Caco-2 (cell line): ENCODE data around the gene COX6B2. TPM values are rescaled to one million over a fixed set of nuclear protein-coding genes. Genes with fewer than 3 reads are reported as not detected.

Source experiments
- BruUV-seq: library from RNA; stranded (reverse); fragments of 400-500 nt; replicated peaks from 2 replicates; lab custom pipeline; 2021; lab: Mats Ljungman, UMichigan
- CTCF ChIA-PET: fragments of 300-600 bp; sonication (Branson Sonifier 250); formaldehyde crosslinking; loops from one replicate; lab custom pipeline; 2022; ENCODE audit warnings: antibody characterized with exemption; lab: Charles Lee
- POLR2A ChIA-PET: fragments of 300-600 bp; sonication (Branson Sonifier 250); formaldehyde crosslinking; loops from one replicate; lab custom pipeline; 2022; ENCODE audit warnings: antibody characterized with exemption; lab: Charles Lee
- DNase-seq, 2 experiments: peaks; one replicate each; pipeline versions ENCODE4 v3.0.0 to v3.0.0-alpha.2; 2020 to 2022
- H3K27me3 ChIP-seq: replicated peaks from 2 replicates; pipeline ENCODE4 v1.6.0; 2011; ENCODE audit warnings: low read length; ENCODE audit not compliant: control insufficient read depth, insufficient read depth
- H3K36me3 ChIP-seq: 2 replicates; pipeline ENCODE4 v1.5.1; 2011; ENCODE audit warnings: low read length; ENCODE audit not compliant: control insufficient read depth, insufficient read depth
- H3K4me1 ChIP-seq: fragments of 250-450 bp; sonication (Bioruptor Pico); 2 replicates; pipeline ENCODE4 v1.5.1; 2020; ENCODE audit warnings: mild to moderate bottlenecking
- H3K4me3 ChIP-seq: 2 replicates; pipeline ENCODE4 v1.5.1; 2011; ENCODE audit warnings: low read depth, mild to moderate bottlenecking, control low read depth, low read length
- H3K9me3 ChIP-seq: fragments of 250-450 bp; sonication (Bioruptor Pico); 2 replicates; pipeline ENCODE4 v1.5.1; 2020; ENCODE audit warnings: mild to moderate bottlenecking, moderate library complexity
- H3K27ac Mint-ChIP-seq: one replicate; pipeline ENCODE4 v1.8.0; 2022; ENCODE audit warnings: mixed read lengths; ENCODE audit not compliant: unreplicated experiment
- H3K27me3 Mint-ChIP-seq: one replicate; pipeline ENCODE4 v1.8.0; 2022; ENCODE audit warnings: mixed read lengths; ENCODE audit not compliant: insufficient read depth, unreplicated experiment
- H3K36me3 Mint-ChIP-seq: one replicate; pipeline ENCODE4 v1.8.0; 2022; ENCODE audit warnings: mild to moderate bottlenecking, mixed read lengths; ENCODE audit not compliant: insufficient read depth, unreplicated experiment
- H3K4me1 Mint-ChIP-seq: one replicate; pipeline ENCODE4 v1.8.0; 2022; ENCODE audit warnings: low read depth, mixed read lengths; ENCODE audit not compliant: unreplicated experiment
- H3K4me3 Mint-ChIP-seq: one replicate; pipeline ENCODE4 v1.8.0; 2022; ENCODE audit warnings: mild to moderate bottlenecking, moderate library complexity, mixed read lengths; ENCODE audit not compliant: unreplicated experiment
- H3K9me3 Mint-ChIP-seq: one replicate; pipeline ENCODE4 v1.8.0; 2022; ENCODE audit warnings: mixed read lengths; ENCODE audit not compliant: unreplicated experiment
- intact Hi-C: fragments of 100-400 bp; cut with micrococcal nuclease; formaldehyde crosslinking; loops from one replicate; pipeline ENCODE4 v1.10.0; 2022; ENCODE audit not compliant: unreplicated experiment
- total RNA-seq: library from RNA; stranded (reverse); gene quantifications from 2 replicates; pipeline ENCODE4 v1.2.3, GENCODE V29; 2022
- TF ChIP-seq, protein P1 (sequence below), 2 experiments: fragments of 200-600 bp in 1 of 2; IDR thresholded peaks; 1 replicate in 1 of 2; 2 replicates in 1 of 2; pipeline versions ENCODE4 v1.5.1 to v1.8.0; 2011 to 2022; ENCODE audit warnings: antibody characterized with exemption in 1 of 2, control low read depth in 1 of 2, inconsistent platforms in 1 of 2, low read depth in 1 of 2, low read length in 1 of 2, mild to moderate bottlenecking in 1 of 2, moderate library complexity in 1 of 2; ENCODE audit not compliant: insufficient read depth in 1 of 2, severe bottlenecking in 1 of 2, unreplicated experiment in 1 of 2

Gene COX6B2
- total RNA-seq, 1 experiment from 2014 or later = 0.27 TPM

GRCh38 chr19:55311797-55312196, 42.7 kb downstream of the COX6B2 start:
- Mint-ChIP-seq H3K27ac (no peak overlapping the region), H3K4me3 (no peak overlapping the region), H3K36me3 (peaks cover 16% of the 10 kb centered on the region), H3K4me1 (peaks cover 6% of the 10 kb centered on the region), H3K9me3 (no peaks in the 10 kb centered on the region), H3K27me3 (no peaks in the 10 kb centered on the region)
- no TSS peak for BruUV-seq
- no peak overlapping the region for H3K4me3 ChIP-seq
- H3K36me3 ChIP-seq = no peaks in the 10 kb centered on the region; the same call in 1 of the 2 replicates
- CTCF ChIA-PET = interaction anchor here (1.3 kb wide), 1 partner anchor 27 kb away, joined by 3 read pairs; the partner anchor contains the start of gene KMT5C
- DNase-seq = no peak
- H3K4me1 ChIP-seq = no peaks in the 10 kb centered on the region
- TF ChIP-seq, protein P1, sequence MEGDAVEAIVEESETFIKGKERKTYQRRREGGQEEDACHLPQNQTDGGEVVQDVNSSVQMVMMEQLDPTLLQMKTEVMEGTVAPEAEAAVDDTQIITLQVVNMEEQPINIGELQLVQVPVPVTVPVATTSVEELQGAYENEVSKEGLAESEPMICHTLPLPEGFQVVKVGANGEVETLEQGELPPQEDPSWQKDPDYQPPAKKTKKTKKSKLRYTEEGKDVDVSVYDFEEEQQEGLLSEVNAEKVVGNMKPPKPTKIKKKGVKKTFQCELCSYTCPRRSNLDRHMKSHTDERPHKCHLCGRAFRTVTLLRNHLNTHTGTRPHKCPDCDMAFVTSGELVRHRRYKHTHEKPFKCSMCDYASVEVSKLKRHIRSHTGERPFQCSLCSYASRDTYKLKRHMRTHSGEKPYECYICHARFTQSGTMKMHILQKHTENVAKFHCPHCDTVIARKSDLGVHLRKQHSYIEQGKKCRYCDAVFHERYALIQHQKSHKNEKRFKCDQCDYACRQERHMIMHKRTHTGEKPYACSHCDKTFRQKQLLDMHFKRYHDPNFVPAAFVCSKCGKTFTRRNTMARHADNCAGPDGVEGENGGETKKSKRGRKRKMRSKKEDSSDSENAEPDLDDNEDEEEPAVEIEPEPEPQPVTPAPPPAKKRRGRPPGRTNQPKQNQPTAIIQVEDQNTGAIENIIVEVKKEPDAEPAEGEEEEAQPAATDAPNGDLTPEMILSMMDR (IDR thresholded peaks at IDR 0.05; ENCODE audit: insufficient read depth in 1 of 2, low read depth in 1 of 2, low read length in 1 of 2, severe bottlenecking in 1 of 2, unreplicated experiment in 1 of 2) = no peak
- POLR2A ChIA-PET = no interaction called here
- no peaks in the 10 kb centered on the region for H3K9me3 ChIP-seq
- H3K27me3 ChIP-seq = no peaks in the 10 kb centered on the region
- intact Hi-C loops = no loop called here

DNA sequence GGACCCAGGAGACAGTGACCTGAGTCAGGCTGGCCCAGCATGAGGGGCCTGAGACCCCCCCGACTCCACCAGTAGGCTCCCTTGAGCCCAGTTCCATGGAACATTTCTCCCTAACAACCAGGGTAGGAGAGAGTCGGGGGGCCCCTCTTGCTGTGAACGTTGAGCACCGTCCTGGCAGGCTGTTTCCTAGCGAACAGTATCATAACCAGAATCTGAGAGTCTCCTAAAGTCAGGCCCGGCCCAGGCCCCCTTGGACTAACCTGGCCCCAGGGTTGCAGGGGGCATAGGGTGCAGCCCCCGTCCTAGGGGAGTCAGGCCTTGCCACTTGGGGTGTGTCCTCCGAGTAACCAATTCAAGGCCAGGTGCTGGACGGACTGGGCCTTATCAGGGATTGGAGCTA, 43.1 kb downstream of the COX6B2 start:
- H3K27me3 ChIP-seq = no peaks in the 10 kb centered on the region
- no peak overlapping the region for H3K4me3 Mint-ChIP-seq
- peaks cover under 1% of the 10 kb centered on the region for H3K36me3 ChIP-seq
- H3K9me3 ChIP-seq = no peaks in the 10 kb centered on the region
- H3K27me3 Mint-ChIP-seq = no peaks in the 10 kb centered on the region
- intact Hi-C loops = no loop called here
- DNase-seq = no peak
- ChIA-PET CTCF (interaction anchor here (1.3 kb wide), 1 partner anchor 28 kb away, joined by 3 read pairs; the partner anchor contains the start of gene KMT5C), POLR2A (no interaction called here)
- H3K36me3 Mint-ChIP-seq = peaks cover 20% of the 10 kb centered on the region
- no peak overlapping the region for H3K27ac Mint-ChIP-seq
- TF ChIP-seq, protein P1 (IDR thresholded peaks at IDR 0.05; ENCODE audit: insufficient read depth in 1 of 2, low read depth in 1 of 2, low read length in 1 of 2, severe bottlenecking in 1 of 2, unreplicated experiment in 1 of 2) = no peak
- no peak overlapping the region for H3K4me3 ChIP-seq
- peaks cover 6% of the 10 kb centered on the region for H3K4me1 Mint-ChIP-seq
- no peaks in the 10 kb centered on the region for H3K4me1 ChIP-seq
- BruUV-seq = no TSS peak
- no peaks in the 10 kb centered on the region for H3K9me3 Mint-ChIP-seq

GRCh38 chr19:55310498-55310897, 44.0 kb downstream of the COX6B2 start:
- Mint-ChIP-seq H3K27ac (no peak overlapping the region), H3K4me3 (no peak overlapping the region), H3K27me3 (no peaks in the 10 kb centered on the region), H3K9me3 (no peaks in the 10 kb centered on the region), H3K4me1 (peaks cover 6% of the 10 kb centered on the region), H3K36me3 (peaks cover 24% of the 10 kb centered on the region)
- H3K36me3 ChIP-seq = peaks cover 1% of the 10 kb centered on the region
- CTCF ChIA-PET = no interaction called here
- no peak overlapping the region for H3K4me3 ChIP-seq
- intact Hi-C loops = no loop called here
- DNase-seq = no peak
- no peaks in the 10 kb centered on the region for H3K9me3 ChIP-seq
- H3K27me3 ChIP-seq = no peaks in the 10 kb centered on the region
- POLR2A ChIA-PET = no interaction called here
- H3K4me1 ChIP-seq = no peaks in the 10 kb centered on the region
- no TSS peak for BruUV-seq
- TF ChIP-seq, protein P1 (IDR thresholded peaks at IDR 0.05; ENCODE audit: insufficient read depth in 1 of 2, low read depth in 1 of 2, low read length in 1 of 2, severe bottlenecking in 1 of 2, unreplicated experiment in 1 of 2) = no peak
